ENCODE results near the gene ACTN4. TPM values are rescaled to one million over a fixed set of nuclear protein-coding genes. Genes with fewer than 3 reads are reported as not detected.

Gene ACTN4
- total RNA-seq, 1 donor from 2014 or later, result 127 TPM

DNA sequence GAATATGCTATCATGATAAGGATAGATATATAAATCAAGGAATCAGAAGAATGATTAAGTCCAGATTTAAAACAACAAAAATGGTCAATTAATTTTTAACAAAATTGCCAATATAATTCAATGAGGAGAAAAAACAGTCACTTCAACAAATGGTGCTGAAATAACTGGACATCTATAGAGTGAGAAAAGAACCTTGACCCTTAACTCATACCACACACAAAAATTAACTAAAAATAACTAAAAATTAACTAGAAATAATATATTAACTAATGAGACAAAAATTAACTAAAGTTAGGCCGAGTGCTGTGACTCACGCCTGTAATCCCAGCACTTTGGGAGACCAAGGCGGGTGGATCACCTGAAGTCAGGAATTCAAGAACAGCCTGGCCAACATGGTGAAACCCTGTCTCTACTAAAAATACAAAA is 116.4 kb downstream of the ACTN4 start:
- Mint-ChIP-seq H3K27ac (no peak overlapping the region), H3K9me3 (peaks cover 2% of the 10 kb centered on the region), H3K27me3 (ENCODE audit: insufficient read depth, low read depth) (peaks cover 12% of the 10 kb centered on the region), H3K4me3 (no peak overlapping the region), H3K36me3 (no peaks in the 10 kb centered on the region), H3K4me1 (no peaks in the 10 kb centered on the region)
- TF ChIP-seq EZH2phosphoT487 (IDR thresholded peaks at IDR 0.05) (no peak), EZH2 (IDR thresholded peaks at IDR 0.05) (no peak)
- TF ChIP-seq, protein P1, sequence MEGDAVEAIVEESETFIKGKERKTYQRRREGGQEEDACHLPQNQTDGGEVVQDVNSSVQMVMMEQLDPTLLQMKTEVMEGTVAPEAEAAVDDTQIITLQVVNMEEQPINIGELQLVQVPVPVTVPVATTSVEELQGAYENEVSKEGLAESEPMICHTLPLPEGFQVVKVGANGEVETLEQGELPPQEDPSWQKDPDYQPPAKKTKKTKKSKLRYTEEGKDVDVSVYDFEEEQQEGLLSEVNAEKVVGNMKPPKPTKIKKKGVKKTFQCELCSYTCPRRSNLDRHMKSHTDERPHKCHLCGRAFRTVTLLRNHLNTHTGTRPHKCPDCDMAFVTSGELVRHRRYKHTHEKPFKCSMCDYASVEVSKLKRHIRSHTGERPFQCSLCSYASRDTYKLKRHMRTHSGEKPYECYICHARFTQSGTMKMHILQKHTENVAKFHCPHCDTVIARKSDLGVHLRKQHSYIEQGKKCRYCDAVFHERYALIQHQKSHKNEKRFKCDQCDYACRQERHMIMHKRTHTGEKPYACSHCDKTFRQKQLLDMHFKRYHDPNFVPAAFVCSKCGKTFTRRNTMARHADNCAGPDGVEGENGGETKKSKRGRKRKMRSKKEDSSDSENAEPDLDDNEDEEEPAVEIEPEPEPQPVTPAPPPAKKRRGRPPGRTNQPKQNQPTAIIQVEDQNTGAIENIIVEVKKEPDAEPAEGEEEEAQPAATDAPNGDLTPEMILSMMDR (IDR thresholded peaks at IDR 0.05), result no peak
- Histone ChIP-seq H3K9me3 (ENCODE audit: low read depth) (no peaks in the 10 kb centered on the region), H3K9ac (no peak overlapping the region), H3K27me3 (no peaks in the 10 kb centered on the region), H4K20me1 (ENCODE audit: low read depth) (no peaks in the 10 kb centered on the region), H3K79me2 (ENCODE audit: low read depth) (no peaks in the 10 kb centered on the region), H2AFZ (replicated peaks) (no peak overlapping the region), H3K4me3 (no peak overlapping the region), H3F3A (ENCODE audit: low read depth) (no peaks in the 10 kb centered on the region), H3K4me1 (no peaks in the 10 kb centered on the region), H3K27ac (no peak overlapping the region), H3K36me3 (no peaks in the 10 kb centered on the region), H3K4me2 (no peak overlapping the region)
- no peak for DNase-seq (ENCODE audit: low spot score)

DNA sequence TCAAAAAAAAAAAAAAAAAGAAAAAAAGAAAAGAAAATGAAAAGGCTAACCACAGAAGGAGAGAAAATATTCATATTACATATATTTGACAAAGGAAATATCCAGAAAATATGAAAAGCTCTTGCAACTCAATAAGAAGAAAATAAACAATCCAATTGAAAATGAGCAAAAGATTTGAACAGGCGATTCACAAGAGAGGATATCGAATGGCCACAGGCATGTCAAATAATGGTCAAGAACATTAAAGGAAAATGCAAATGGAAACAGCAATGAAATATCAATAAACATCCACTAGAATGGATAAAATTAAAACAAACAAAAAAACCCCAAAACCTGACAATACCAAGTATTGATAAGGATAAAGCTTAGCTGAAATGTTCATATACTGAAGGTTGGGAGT is 117.8 kb downstream of the ACTN4 start:
- H3K9ac ChIP-seq, result no peak overlapping the region
- H3K4me3 ChIP-seq, result no peak overlapping the region
- no peaks in the 10 kb centered on the region for H3K4me1 ChIP-seq
- no peaks in the 10 kb centered on the region for H4K20me1 ChIP-seq (ENCODE audit: low read depth)
- H3K4me3 Mint-ChIP-seq, result no peak overlapping the region
- H3K36me3 Mint-ChIP-seq, result no peaks in the 10 kb centered on the region
- H3K79me2 ChIP-seq (ENCODE audit: low read depth), result no peaks in the 10 kb centered on the region
- H2AFZ ChIP-seq (replicated peaks), result no peak overlapping the region
- H3K27ac Mint-ChIP-seq, result no peak overlapping the region
- H3K4me2 ChIP-seq, result no peak overlapping the region
- no peaks in the 10 kb centered on the region for H3F3A ChIP-seq (ENCODE audit: low read depth)
- DNase-seq (ENCODE audit: low spot score), result no peak
- TF ChIP-seq, protein P1 (IDR thresholded peaks at IDR 0.05), result no peak
- TF ChIP-seq EZH2phosphoT487 (IDR thresholded peaks at IDR 0.05) (no peak), EZH2 (IDR thresholded peaks at IDR 0.05) (no peak)
- peaks cover 10% of the 10 kb centered on the region for H3K27me3 ChIP-seq
- H3K9me3 Mint-ChIP-seq, result no peaks in the 10 kb centered on the region
- no peaks in the 10 kb centered on the region for H3K36me3 ChIP-seq
- no peak overlapping the region for H3K27ac ChIP-seq
- H3K27me3 Mint-ChIP-seq (ENCODE audit: insufficient read depth, low read depth), result peaks cover 9% of the 10 kb centered on the region
- peaks cover 2% of the 10 kb centered on the region for H3K4me1 Mint-ChIP-seq
- H3K9me3 ChIP-seq (ENCODE audit: low read depth), result no peaks in the 10 kb centered on the region

DNA sequence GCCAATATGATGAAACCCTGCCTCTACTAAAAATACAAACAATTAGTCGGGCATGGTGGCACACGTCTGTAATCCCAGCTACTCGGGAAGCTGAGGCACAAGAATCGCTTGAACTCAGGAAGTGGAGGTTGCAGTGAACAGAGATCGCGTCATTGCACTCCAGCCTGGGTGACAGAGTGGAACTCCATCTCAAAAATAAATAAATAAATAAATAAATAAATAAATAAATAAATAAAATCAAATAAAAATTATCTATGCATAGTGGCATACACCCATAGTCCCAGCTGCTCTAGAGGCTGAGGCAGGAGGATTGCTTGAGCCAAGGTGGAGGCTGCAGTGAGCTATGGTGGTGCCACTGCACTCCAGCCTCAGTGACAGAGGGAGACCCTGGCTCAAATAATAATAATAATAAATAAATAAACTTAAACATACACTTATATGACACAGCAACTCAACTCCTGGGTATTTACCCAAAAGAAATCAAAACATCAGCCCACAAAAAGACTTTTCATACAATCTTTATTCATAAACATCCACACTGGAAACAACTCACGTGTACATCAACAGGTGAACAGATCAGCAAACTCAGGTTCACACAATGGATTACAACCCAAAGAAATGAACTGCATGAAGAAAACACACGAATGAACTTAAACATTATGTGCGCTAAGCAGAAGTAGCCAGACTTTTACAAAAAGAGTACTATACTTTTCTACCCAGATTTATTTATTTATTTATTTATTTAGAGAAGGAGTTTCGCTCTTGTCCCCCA is 119.0 kb downstream of the ACTN4 start:
- Histone ChIP-seq H3K9me3 (ENCODE audit: low read depth) (no peaks in the 10 kb centered on the region), H3K4me3 (no peak overlapping the region), H3K9ac (no peak overlapping the region), H3K79me2 (ENCODE audit: low read depth) (no peaks in the 10 kb centered on the region), H3K4me1 (no peaks in the 10 kb centered on the region), H3K27ac (no peak overlapping the region), H3K4me2 (no peak overlapping the region), H2AFZ (replicated peaks) (no peak overlapping the region), H3F3A (ENCODE audit: low read depth) (no peaks in the 10 kb centered on the region), H3K36me3 (no peaks in the 10 kb centered on the region), H3K27me3 (peaks cover 11% of the 10 kb centered on the region), H4K20me1 (ENCODE audit: low read depth) (no peaks in the 10 kb centered on the region)
- Mint-ChIP-seq H3K36me3 (no peaks in the 10 kb centered on the region), H3K4me3 (no peak overlapping the region), H3K9me3 (no peaks in the 10 kb centered on the region), H3K27me3 (ENCODE audit: insufficient read depth, low read depth) (peaks cover 9% of the 10 kb centered on the region), H3K4me1 (peaks cover 2% of the 10 kb centered on the region), H3K27ac (no peak overlapping the region)
- DNase-seq (ENCODE audit: low spot score), result no peak
- TF ChIP-seq, protein P1 (IDR thresholded peaks at IDR 0.05), result no peak
- TF ChIP-seq EZH2 (IDR thresholded peaks at IDR 0.05), result no peak
- no peak for TF ChIP-seq EZH2phosphoT487 (IDR thresholded peaks at IDR 0.05)

All from neural progenitor cell (in vitro differentiated cells).